Neural progenitor cell (in vitro differentiated cells): ENCODE measurements around the gene RPL7A.

Source experiments
- EZH2 ChIP-seq: fragments of 200-600 bp; sonication (generic); IDR thresholded peaks from 2 replicates; pipeline ENCODE4 v1.6.1; 2017; ENCODE audit warnings: antibody characterized with exemption, mild to moderate bottlenecking, moderate library complexity
- EZH2phosphoT487 ChIP-seq: fragments of 200-600 bp; sonication (generic); IDR thresholded peaks from 2 replicates; pipeline ENCODE4 v1.6.1; 2017; ENCODE audit warnings: antibody characterized with exemption
- TF ChIP-seq, protein P1 (sequence below): fragments of 200-600 bp; sonication (generic); IDR thresholded peaks from 2 replicates; pipeline ENCODE4 v1.5.1; 2017; ENCODE audit warnings: antibody characterized with exemption, mild to moderate bottlenecking

- TF ChIP-seq, protein P1, sequence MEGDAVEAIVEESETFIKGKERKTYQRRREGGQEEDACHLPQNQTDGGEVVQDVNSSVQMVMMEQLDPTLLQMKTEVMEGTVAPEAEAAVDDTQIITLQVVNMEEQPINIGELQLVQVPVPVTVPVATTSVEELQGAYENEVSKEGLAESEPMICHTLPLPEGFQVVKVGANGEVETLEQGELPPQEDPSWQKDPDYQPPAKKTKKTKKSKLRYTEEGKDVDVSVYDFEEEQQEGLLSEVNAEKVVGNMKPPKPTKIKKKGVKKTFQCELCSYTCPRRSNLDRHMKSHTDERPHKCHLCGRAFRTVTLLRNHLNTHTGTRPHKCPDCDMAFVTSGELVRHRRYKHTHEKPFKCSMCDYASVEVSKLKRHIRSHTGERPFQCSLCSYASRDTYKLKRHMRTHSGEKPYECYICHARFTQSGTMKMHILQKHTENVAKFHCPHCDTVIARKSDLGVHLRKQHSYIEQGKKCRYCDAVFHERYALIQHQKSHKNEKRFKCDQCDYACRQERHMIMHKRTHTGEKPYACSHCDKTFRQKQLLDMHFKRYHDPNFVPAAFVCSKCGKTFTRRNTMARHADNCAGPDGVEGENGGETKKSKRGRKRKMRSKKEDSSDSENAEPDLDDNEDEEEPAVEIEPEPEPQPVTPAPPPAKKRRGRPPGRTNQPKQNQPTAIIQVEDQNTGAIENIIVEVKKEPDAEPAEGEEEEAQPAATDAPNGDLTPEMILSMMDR, result peak; percentile 62
- TF ChIP-seq EZH2, result no peak
- TF ChIP-seq EZH2phosphoT487, result no peak
Observed at GRCh38 chr9:133396952-133397351, 48.9 kb downstream of the RPL7A start.
